SJSA1 (cell line): ENCODE data around the gene NID1. TPM values are rescaled to one million over a fixed set of nuclear protein-coding genes. Genes with fewer than 3 reads are reported as not detected.
A peak's percentile ranks its signal among the peaks of the same experiment; 100 is the strongest.
"Not testable (repeated sequence)": the region's sequence is repeated elsewhere in the genome, so short reads cannot be mapped to it uniquely, and the experiment has no call there.

Experiments
- DNase-seq, 2 experiments: peaks; one replicate each; pipeline ENCODE4 v3.0.0-alpha.2; 2015 to 2020; ENCODE audit warnings: low spot score in 2 of 2, low read depth in 1 of 2
- H3K27ac ChIP-seq: fragments of 250-450 bp; sonication (Bioruptor Pico); 2 replicates; pipeline ENCODE4 v1.5.1; 2020; ENCODE audit warnings: mild to moderate bottlenecking, moderate library complexity
- H3K27me3 ChIP-seq: fragments of 250-450 bp; sonication (Bioruptor Pico); replicated peaks from 2 replicates; pipeline ENCODE4 v1.5.1; 2020; ENCODE audit warnings: mild to moderate bottlenecking, moderate library complexity
- H3K36me3 ChIP-seq: fragments of 250-450 bp; sonication (Bioruptor Pico); 2 replicates; pipeline ENCODE4 v1.5.1; 2020; ENCODE audit warnings: mild to moderate bottlenecking
- H3K4me1 ChIP-seq: fragments of 250-450 bp; sonication (Bioruptor Pico); replicated peaks from 2 replicates; pipeline ENCODE4 v1.6.1; 2021; ENCODE audit warnings: mild to moderate bottlenecking
- H3K4me3 ChIP-seq: fragments of 250-450 bp; sonication (Bioruptor Pico); 2 replicates; pipeline ENCODE4 v1.5.1; 2020; ENCODE audit warnings: mild to moderate bottlenecking
- H3K9me3 ChIP-seq: fragments of 250-450 bp; sonication (Bioruptor Pico); replicated peaks from 2 replicates; pipeline ENCODE4 v1.5.1; 2020; ENCODE audit warnings: mild to moderate bottlenecking
- total RNA-seq: library from RNA; depleted of rRNA; stranded (reverse); fragments of >200 nt; shearing (Covaris generic); gene quantifications from 2 replicates; pipeline ENCODE4 v1.2.3, GENCODE V29; 2014

The NID1 gene
- total RNA-seq, 1 experiment from 2014 or later = 47.7 TPM

GRCh38 chr1:235984041-235984825, 80.7 kb downstream of the NID1 start:
- Histone ChIP-seq H3K27me3 (no peaks in the 10 kb centered on the region), H3K4me1 (peaks cover 8% of the 10 kb centered on the region), H3K9me3 (no peaks in the 10 kb centered on the region), H3K4me3 (no peak overlapping the region), H3K27ac (peak overlapping the region; percentile 41), H3K36me3 (peaks cover 37% of the 10 kb centered on the region)
- DNase-seq = no peak

GRCh38 chr1:235980976-235981375, 83.9 kb downstream of the NID1 start:
- no peak overlapping the region for H3K4me3 ChIP-seq
- no peak for DNase-seq
- H3K36me3 ChIP-seq = peaks cover 60% of the 10 kb centered on the region
- no peaks in the 10 kb centered on the region for H3K27me3 ChIP-seq
- no peaks in the 10 kb centered on the region for H3K9me3 ChIP-seq
- peaks cover 8% of the 10 kb centered on the region for H3K4me1 ChIP-seq
- no peak overlapping the region for H3K27ac ChIP-seq

GRCh38 chr1:235979716-235980333, 85.1 kb downstream of the NID1 start:
- DNase-seq = no peak
- peaks cover 61% of the 10 kb centered on the region for H3K36me3 ChIP-seq
- no peaks in the 10 kb centered on the region for H3K27me3 ChIP-seq
- H3K27ac ChIP-seq = no peak overlapping the region
- no peaks in the 10 kb centered on the region for H3K9me3 ChIP-seq
- peaks cover 9% of the 10 kb centered on the region for H3K4me1 ChIP-seq
- no peak overlapping the region for H3K4me3 ChIP-seq

- Histone ChIP-seq H3K4me3 (no peak overlapping the region), H3K9me3 (no peaks in the 10 kb centered on the region), H3K27ac (no peak overlapping the region), H3K27me3 (no peaks in the 10 kb centered on the region), H3K4me1 (peaks cover 9% of the 10 kb centered on the region), H3K36me3 (peaks cover 56% of the 10 kb centered on the region)
- DNase-seq = no peak
Measured at GRCh38 chr1:235979176-235979575, 85.7 kb downstream of the NID1 start.

- Histone ChIP-seq H3K27me3 (no peaks in the 10 kb centered on the region), H3K9me3 (no peaks in the 10 kb centered on the region), H3K4me1 (peaks cover 18% of the 10 kb centered on the region), H3K36me3 (peaks cover 48% of the 10 kb centered on the region), H3K4me3 (no peak overlapping the region), H3K27ac (no peak overlapping the region)
- DNase-seq = no peak
Measured at GRCh38 chr1:235976490-235976889, 88.4 kb downstream of the NID1 start.

GRCh38 chr1:235974616-235975015, 90.3 kb downstream of the NID1 start:
- peaks cover 28% of the 10 kb centered on the region for H3K4me1 ChIP-seq
- no peaks in the 10 kb centered on the region for H3K9me3 ChIP-seq
- peaks cover 35% of the 10 kb centered on the region for H3K36me3 ChIP-seq
- no peak overlapping the region for H3K4me3 ChIP-seq
- no peaks in the 10 kb centered on the region for H3K27me3 ChIP-seq
- DNase-seq = no peak
- no peak overlapping the region for H3K27ac ChIP-seq

GRCh38 chr1:235972691-235973090, 92.2 kb downstream of the NID1 start:
- H3K27me3 ChIP-seq, H3K9me3 ChIP-seq, DNase-seq, H3K4me3 ChIP-seq: not testable (repeated sequence)
- H3K27ac ChIP-seq = peak overlapping the region; percentile 83
- peaks cover 28% of the 10 kb centered on the region for H3K4me1 ChIP-seq
- peaks cover 16% of the 10 kb centered on the region for H3K36me3 ChIP-seq

- H3K27me3 ChIP-seq = no peaks in the 10 kb centered on the region
- H3K4me1 ChIP-seq = peaks cover 28% of the 10 kb centered on the region
- peaks cover 14% of the 10 kb centered on the region; the same call in 1 of the 2 replicates for H3K36me3 ChIP-seq
- peak in 1 of 2 experiments; percentile 69 for DNase-seq
- peak overlapping the region; percentile 83 for H3K27ac ChIP-seq
- no peaks in the 10 kb centered on the region for H3K9me3 ChIP-seq
- H3K4me3 ChIP-seq = peak overlapping the region; percentile 6
Measured at GRCh38 chr1:235972311-235972689, 92.6 kb downstream of the NID1 start.

GRCh38 chr1:235971571-235972310, 93.1 kb downstream of the NID1 start:
- H3K9me3 ChIP-seq = no peaks in the 10 kb centered on the region
- no peaks in the 10 kb centered on the region for H3K27me3 ChIP-seq
- H3K4me3 ChIP-seq = peak overlapping the region; percentile 6
- peaks cover 9% of the 10 kb centered on the region; the same call in 1 of the 2 replicates for H3K36me3 ChIP-seq
- H3K27ac ChIP-seq = peak overlapping the region; percentile 83
- peak; percentile 91 to 97 for DNase-seq
- peaks cover 28% of the 10 kb centered on the region for H3K4me1 ChIP-seq

GRCh38 chr1:235971020-235971419, 93.9 kb downstream of the NID1 start:
- no peak for DNase-seq
- H3K27ac ChIP-seq = no peak overlapping the region

GRCh38 chr1:235968831-235969230, 96.1 kb downstream of the NID1 start:
- H3K9me3 ChIP-seq = no peaks in the 10 kb centered on the region
- DNase-seq = no peak
- H3K27me3 ChIP-seq = no peaks in the 10 kb centered on the region
- H3K36me3 ChIP-seq = no peaks in the 10 kb centered on the region
- H3K4me1 ChIP-seq = peaks cover 22% of the 10 kb centered on the region
- no peak overlapping the region for H3K4me3 ChIP-seq
- H3K27ac ChIP-seq = no peak overlapping the region

More at GRCh38 chr1:235971020-235971419, 93.9 kb downstream of the NID1 start:
- Histone ChIP-seq H3K36me3 (0 out of 2 replicates have a peak, but pooled peaks cover 2% of the 10 kb centered on the region), H3K9me3 (no peaks in the 10 kb centered on the region), H3K4me1 (peaks cover 28% of the 10 kb centered on the region), H3K4me3 (no peak overlapping the region), H3K27me3 (no peaks in the 10 kb centered on the region)

GRCh38 chr1:235966134-235966533, 98.8 kb downstream of the NID1 start:
- H3K27ac ChIP-seq, DNase-seq, H3K9me3 ChIP-seq, H3K36me3 ChIP-seq, H3K4me1 ChIP-seq, H3K27me3 ChIP-seq, H3K4me3 ChIP-seq: not testable (repeated sequence)

- H3K4me3 ChIP-seq = no peak overlapping the region
Measured at GRCh38 chr1:235960809-235961208, 104.1 kb downstream of the NID1 start.

GRCh38 chr1:235958021-235958420, 106.9 kb downstream of the NID1 start:
- no peak for DNase-seq
- Histone ChIP-seq H3K4me3 (no peak overlapping the region), H3K9me3 (no peaks in the 10 kb centered on the region), H3K36me3 (no peaks in the 10 kb centered on the region), H3K27me3 (no peaks in the 10 kb centered on the region), H3K27ac (no peak overlapping the region), H3K4me1 (peaks cover 21% of the 10 kb centered on the region)

More at GRCh38 chr1:235960809-235961208, 104.1 kb downstream of the NID1 start:
- H3K9me3 ChIP-seq = no peaks in the 10 kb centered on the region
- no peaks in the 10 kb centered on the region for H3K4me1 ChIP-seq
- no peaks in the 10 kb centered on the region for H3K36me3 ChIP-seq
- no peak overlapping the region for H3K27ac ChIP-seq
- no peak for DNase-seq
- no peaks in the 10 kb centered on the region for H3K27me3 ChIP-seq
